HepG2 (cell line): Measurements from ENCODE around the gene METTL26. TPM values are rescaled to one million over a fixed set of nuclear protein-coding genes. Genes with fewer than 3 reads are reported as not detected.

Experiments used
- GPBP1L1 ChIP-seq: sonication (generic); formaldehyde crosslinking; IDR thresholded peaks from 2 replicates; pipeline ENCODE4 v1.5.0; 2020; ENCODE audit warnings: mild to moderate bottlenecking, missing genetic modification reagents
- KDM5B ChIP-seq: sonication (generic); formaldehyde crosslinking; IDR thresholded peaks from 2 replicates; pipeline ENCODE4 v1.4.0; 2020; ENCODE audit warnings: missing genetic modification reagents, mild to moderate bottlenecking, borderline replicate concordance
- KLF6 ChIP-seq: IDR thresholded peaks from 2 replicates; pipeline ENCODE4 v1.8.0; 2016; ENCODE audit warnings: missing biosample characterization, missing genetic modification reagents
- MLXIP ChIP-seq: sonication (generic); formaldehyde crosslinking; IDR thresholded peaks from 2 replicates; pipeline ENCODE4 v1.9.0; 2021; ENCODE audit warnings: missing genetic modification reagents, borderline replicate concordance
- ZNF235 ChIP-seq: sonication (generic); formaldehyde crosslinking; IDR thresholded peaks from 2 replicates; pipeline ENCODE4 v1.8.1; 2023; ENCODE audit warnings: mild to moderate bottlenecking, missing genetic modification reagents, borderline replicate concordance
- ZNF317 ChIP-seq: sonication (generic); formaldehyde crosslinking; IDR thresholded peaks from 2 replicates; pipeline ENCODE4 v1.5.0; 2020; ENCODE audit warnings: mild to moderate bottlenecking, missing genetic modification reagents
- ZNF704 ChIP-seq: sonication (generic); formaldehyde crosslinking; IDR thresholded peaks from 2 replicates; pipeline ENCODE4 v1.8.1; 2023; ENCODE audit warnings: mild to moderate bottlenecking, inconsistent platforms, moderate library complexity, missing genetic modification reagents, borderline replicate concordance
- polyA plus RNA-seq, 8 experiments: library from polyadenylated mRNA; depleted of rRNA in 3 of 8; stranded (reverse) in 7 of 8; unstranded in 1 of 8; fragments of >200 nt; fragmentation: Illumina TruSeq in 4 of 8; extraction: Trizol in 4 of 8; gene quantifications; 2 replicates each; pipeline versions ENCODE4 v1.2.1 to v1.2.3, GENCODE V29; 2011 to 2016; ENCODE audit warnings: low read depth in 4 of 8, missing spikeins in 1 of 8, mixed read lengths in 1 of 8; ENCODE audit not compliant: insufficient read depth in 1 of 8
- total RNA-seq, 5 experiments: library from RNA; depleted of rRNA; stranded (reverse); fragments of >200 nt; fragmentation: Illumina TruSeq; extraction: Trizol; gene quantifications; 2 replicates each; pipeline ENCODE4 v1.2.3, GENCODE V29; 2016; ENCODE audit warnings: low read depth in 1 of 5
- TF ChIP-seq, protein P1 (sequence below): sonication (generic); formaldehyde crosslinking; conservative IDR thresholded peaks from 2 replicates; pipeline ENCODE4 v1.8.0; 2022; ENCODE audit warnings: low read depth, missing genetic modification reagents
- TF ChIP-seq, protein P2 (sequence below): sonication (generic); formaldehyde crosslinking; IDR thresholded peaks from 2 replicates; pipeline ENCODE4 v1.4.0; 2020; ENCODE audit warnings: mild to moderate bottlenecking, missing genetic modification reagents
- TF ChIP-seq, protein P3 (sequence below): sonication (generic); formaldehyde crosslinking; IDR thresholded peaks from 2 replicates; pipeline ENCODE4 v1.4.0; 2020; ENCODE audit warnings: mild to moderate bottlenecking, missing genetic modification reagents

METTL26 gene
- total and polyA plus RNA-seq, 2 of the 13 experiments (the other 11 are each of a cell fraction or from before 2014, with no cell fraction given), result 65.5 to 70.1 TPM

- TF ChIP-seq MLXIP (no peak), KDM5B (CRISPR knock-in tag) (peak; percentile 73; the same call in 1 of the 2 replicates), ZNF704 (peak; percentile 58; the same call in 1 of the 2 replicates), KLF6 (CRISPR knock-in tag) (0 out of 2 replicates have a peak, but pooled peaks have one; percentile 58), ZNF317 (CRISPR knock-in tag) (0 out of 2 replicates have a peak, but pooled peaks have one; percentile 35), GPBP1L1 (no peak), ZNF235 (peak; percentile 73; the same call in 1 of the 2 replicates)
- TF ChIP-seq, protein P1, sequence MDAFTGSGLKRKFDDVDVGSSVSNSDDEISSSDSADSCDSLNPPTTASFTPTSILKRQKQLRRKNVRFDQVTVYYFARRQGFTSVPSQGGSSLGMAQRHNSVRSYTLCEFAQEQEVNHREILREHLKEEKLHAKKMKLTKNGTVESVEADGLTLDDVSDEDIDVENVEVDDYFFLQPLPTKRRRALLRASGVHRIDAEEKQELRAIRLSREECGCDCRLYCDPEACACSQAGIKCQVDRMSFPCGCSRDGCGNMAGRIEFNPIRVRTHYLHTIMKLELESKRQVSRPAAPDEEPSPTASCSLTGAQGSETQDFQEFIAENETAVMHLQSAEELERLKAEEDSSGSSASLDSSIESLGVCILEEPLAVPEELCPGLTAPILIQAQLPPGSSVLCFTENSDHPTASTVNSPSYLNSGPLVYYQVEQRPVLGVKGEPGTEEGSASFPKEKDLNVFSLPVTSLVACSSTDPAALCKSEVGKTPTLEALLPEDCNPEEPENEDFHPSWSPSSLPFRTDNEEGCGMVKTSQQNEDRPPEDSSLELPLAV (CRISPR knock-in tag), result 0 out of 2 replicates have a peak, but pooled peaks have one; percentile 25
- TF ChIP-seq, protein P2, sequence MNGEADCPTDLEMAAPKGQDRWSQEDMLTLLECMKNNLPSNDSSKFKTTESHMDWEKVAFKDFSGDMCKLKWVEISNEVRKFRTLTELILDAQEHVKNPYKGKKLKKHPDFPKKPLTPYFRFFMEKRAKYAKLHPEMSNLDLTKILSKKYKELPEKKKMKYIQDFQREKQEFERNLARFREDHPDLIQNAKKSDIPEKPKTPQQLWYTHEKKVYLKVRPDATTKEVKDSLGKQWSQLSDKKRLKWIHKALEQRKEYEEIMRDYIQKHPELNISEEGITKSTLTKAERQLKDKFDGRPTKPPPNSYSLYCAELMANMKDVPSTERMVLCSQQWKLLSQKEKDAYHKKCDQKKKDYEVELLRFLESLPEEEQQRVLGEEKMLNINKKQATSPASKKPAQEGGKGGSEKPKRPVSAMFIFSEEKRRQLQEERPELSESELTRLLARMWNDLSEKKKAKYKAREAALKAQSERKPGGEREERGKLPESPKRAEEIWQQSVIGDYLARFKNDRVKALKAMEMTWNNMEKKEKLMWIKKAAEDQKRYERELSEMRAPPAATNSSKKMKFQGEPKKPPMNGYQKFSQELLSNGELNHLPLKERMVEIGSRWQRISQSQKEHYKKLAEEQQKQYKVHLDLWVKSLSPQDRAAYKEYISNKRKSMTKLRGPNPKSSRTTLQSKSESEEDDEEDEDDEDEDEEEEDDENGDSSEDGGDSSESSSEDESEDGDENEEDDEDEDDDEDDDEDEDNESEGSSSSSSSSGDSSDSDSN (CRISPR knock-in tag), result peak; percentile 64; the same call in 1 of the 2 replicates
- TF ChIP-seq, protein P3, sequence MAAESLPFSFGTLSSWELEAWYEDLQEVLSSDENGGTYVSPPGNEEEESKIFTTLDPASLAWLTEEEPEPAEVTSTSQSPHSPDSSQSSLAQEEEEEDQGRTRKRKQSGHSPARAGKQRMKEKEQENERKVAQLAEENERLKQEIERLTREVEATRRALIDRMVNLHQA (CRISPR knock-in tag), result no peak
Observed at GRCh38 chr16:667780-668518, 31.8 kb upstream of the METTL26 start, which contains the start of gene RHOT2 (continued).
